ENCODE results near the gene HYKK. TPM values are rescaled to one million over a fixed set of nuclear protein-coding genes. Genes with fewer than 3 reads are reported as not detected.
A peak's percentile ranks its signal among the peaks of the same experiment; 100 is the strongest.
"Not testable (repeated sequence)": the region's sequence is repeated elsewhere in the genome, so short reads cannot be mapped to it uniquely, and the experiment has no call there.

Gene HYKK, protein sequence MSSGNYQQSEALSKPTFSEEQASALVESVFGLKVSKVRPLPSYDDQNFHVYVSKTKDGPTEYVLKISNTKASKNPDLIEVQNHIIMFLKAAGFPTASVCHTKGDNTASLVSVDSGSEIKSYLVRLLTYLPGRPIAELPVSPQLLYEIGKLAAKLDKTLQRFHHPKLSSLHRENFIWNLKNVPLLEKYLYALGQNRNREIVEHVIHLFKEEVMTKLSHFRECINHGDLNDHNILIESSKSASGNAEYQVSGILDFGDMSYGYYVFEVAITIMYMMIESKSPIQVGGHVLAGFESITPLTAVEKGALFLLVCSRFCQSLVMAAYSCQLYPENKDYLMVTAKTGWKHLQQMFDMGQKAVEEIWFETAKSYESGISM
- total RNA-seq: 0.41 TPM

DNA sequence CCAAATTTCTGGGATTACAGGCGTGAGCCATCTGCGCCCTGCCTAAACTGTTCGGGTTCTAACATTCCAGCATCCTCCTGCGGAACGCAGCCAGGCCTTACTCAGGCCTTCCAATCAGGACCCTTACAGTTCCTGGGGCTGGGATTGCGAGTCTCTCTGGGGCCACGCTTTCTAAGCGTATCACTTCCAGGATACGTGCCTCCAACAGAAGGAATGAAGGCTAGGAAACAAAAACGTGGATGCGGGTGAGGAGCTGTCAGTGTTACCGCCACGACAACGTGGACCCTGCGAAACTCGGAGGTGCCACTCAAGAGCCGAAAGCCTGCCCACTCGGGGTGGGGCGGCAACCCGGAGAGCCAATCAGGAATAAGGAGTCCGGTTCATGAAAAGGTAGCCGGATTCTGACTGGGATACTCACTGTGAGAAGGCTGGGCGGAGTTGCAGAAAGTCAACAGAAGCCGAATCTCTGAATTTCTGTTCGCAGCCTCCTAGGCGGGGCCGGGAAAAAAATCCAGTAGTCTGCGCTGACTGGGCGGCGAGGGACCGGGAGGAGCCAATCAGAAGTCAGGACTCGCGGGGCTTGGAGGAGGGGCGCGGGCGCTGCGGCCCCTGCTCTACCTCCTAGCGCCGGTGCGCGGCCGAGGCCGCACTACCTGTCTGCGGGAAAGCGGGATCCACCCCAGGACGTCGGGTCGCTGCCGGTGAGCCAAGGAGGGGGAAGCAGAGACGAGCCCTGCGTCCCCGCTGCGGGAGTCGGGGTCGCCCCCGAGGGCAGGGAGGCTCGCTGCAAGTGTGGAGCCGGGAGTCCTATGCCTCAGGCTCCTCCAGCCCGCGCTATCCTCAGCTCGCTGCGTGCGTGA is at the start of gene HYKK:
HYKK (plus strand) TSS at position 607 of the 860 bp plus-strand sequence. CDS start 5,512 bp downstream, outside the sequence.
- FAIRE-seq (peak; percentile 37), DNase-seq (ENCODE audit: low spot score in 2 of 2) (peak; percentile 77 to 89)

DNA sequence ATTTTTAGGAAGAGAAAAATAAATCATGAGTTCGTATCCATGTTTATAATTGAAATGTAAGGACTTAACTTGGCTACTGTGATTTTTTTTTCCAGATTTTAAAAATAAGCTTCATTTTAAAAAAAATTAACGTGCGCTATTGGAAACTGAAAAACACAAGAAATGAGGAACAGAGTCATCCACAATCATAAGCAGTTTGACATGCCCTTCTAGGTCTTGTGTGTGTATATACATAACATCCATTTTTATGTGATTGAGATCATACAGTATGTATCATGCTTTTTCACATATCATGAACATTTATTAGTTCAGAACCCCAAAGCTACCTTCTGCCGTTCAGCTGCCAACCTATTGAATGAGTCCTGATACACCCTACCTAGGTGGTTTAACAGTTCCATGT is 46.6 kb upstream of the HYKK start:
- FAIRE-seq (no peak), DNase-seq (ENCODE audit: low spot score in 2 of 2) (no peak)

DNA sequence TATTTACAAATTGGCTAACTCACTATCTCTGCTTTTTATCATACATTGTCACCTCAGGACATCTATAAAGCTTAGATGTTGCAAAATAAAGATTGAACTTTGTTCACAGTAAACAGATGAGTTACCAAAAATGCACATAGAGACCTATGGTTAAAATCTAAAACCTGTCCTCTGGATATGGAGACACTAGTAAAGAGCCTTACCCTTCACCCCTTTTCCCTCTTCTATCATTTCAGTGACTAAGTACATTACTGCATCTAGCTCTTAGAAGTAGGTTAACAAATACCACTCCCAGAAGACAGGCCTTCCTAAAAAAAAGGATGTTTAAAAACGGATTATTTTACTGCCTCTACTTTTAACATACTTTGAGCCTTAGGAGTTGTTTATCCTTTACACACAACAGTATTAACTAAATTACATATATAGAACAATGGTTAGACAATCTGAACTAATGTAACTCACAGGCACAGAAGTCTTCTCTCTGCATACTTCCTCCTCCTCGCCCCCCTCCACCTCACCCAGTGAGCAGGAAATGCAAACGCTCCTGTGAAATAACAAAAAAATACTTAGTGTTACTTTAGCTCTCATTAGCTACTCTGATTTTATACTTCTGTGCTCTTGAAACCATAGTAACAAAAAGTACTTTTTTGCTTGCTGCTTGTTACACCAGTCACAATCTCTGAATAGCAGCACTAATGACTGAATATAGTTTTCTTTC is 46.0 kb upstream of the HYKK start:
- FAIRE-seq: no peak
- DNase-seq (ENCODE audit: low spot score in 2 of 2): no peak

DNA sequence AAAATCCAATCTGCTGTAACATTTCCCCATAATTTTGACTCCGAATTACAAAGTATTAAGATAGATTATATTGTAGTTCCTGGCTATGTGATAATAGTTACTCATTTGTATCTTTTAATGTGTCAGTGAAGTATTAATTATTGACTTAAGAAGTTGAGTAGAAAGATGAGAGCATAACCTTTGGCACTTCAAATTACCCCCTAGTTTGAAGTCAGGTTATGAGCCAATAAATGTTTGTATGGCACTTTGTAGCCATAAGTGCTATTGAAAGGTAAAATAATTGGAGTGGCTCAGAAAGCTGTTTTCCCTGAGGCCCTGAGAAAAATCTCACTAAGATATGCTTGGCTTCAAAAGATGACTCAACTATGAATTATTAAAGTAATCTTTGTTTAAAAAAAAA is 38.3 kb upstream of the HYKK start:
- no peak for FAIRE-seq
- DNase-seq (ENCODE audit: low spot score in 2 of 2): no peak

DNA sequence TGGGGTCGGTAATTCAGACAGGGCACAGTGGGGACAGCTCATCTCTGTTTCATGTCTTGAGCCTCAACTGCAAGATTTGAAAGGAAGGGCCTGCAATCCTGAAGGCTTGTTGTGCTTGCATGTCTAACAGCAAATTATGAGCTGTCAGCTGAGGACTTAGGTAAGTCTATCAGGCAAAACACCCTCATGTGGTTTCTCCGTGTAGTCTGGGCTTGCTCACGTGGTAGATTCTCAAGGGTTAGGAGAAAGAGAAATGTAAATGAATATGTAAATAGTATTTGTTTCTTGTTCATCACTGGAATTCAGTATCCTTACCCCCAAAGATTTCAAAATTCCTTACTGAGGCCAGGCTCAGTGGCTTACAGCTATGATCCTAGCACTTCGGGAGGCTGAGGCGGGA is 30.1 kb upstream of the HYKK start:
- DNase-seq (ENCODE audit: low spot score in 2 of 2) (no peak), FAIRE-seq (no peak)

DNA sequence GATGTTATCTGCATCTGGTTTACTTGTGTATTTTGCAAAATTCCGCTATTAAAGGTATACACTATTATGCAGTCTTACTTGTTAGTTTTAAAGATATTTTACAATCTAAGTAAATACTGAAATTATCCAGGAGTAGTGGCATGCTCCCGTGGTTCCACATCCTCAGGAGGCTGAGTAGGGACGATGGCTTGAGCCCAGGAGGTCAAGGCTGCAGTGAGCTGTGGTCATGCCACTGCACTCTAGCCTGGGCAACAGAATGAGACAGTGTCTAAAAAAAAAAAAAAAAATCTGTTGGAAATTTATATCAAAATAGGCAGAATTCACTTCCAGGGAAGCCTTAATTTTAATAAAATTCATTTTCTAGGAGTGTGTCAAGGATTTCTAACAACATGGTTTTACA is 27.7 kb upstream of the HYKK start:
- DNase-seq (ENCODE audit: low spot score in 2 of 2): no peak
- no peak for FAIRE-seq

DNA sequence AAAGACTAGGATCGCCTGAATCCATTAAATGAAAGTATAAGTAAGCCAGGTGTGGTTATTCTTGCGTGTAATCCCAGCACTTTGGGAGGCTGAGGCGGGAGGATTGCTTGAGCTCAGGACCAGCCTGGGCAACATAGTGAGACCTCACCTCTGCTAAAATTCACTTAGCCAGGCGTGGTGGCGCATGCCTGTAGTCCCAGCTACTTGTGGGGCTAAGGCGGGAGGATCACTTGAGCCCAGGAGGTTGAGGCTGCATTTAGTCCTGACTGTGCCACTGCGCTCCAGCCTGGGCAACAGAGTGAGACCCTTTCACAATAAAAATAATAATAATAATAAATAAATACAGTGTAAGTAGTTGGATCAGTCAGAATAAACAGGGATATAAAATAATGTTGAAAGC is 25.5 kb upstream of the HYKK start:
- FAIRE-seq: no peak
- DNase-seq (ENCODE audit: low spot score in 2 of 2): no peak

DNA sequence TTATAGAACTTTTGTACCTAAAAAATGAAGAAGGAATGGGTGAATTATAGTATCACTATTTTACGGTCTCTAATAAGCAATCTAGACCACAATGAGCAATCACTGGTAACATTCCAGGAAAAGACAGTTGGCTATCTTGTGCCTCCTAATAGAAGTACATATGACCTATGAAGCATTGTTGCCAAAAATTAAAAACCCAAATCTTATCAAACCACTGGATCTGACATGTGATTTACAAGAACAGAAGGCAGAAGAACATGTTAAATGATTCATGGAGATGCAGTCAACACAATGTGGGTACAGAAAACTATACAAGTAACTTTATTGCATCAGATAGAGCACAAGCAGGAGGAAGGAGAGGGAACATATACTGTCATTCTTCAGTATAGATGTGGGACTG is 14.5 kb upstream of the HYKK start:
- FAIRE-seq (no peak), DNase-seq (ENCODE audit: low spot score in 2 of 2) (no peak)

DNA sequence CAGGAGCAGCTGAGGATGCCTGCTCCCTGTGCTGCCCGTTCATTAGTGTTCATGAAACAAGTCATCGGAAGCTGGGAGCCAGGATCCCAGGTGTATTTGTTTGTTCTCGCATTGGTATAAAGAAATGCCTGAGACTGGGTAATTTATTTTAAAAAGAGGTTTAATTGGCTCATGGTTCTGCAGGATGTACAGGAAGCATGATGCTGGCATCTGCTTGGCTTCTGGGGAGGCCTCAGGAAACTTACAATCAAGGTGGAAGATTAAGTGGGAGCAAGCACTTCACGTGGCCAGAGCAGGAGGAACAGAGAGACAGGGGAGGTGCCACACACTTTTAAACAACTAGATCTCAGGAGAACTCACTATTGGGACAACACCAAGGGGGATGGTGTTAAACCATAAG is 5.5 kb upstream of the HYKK start:
- FAIRE-seq (no peak), DNase-seq (ENCODE audit: low spot score in 2 of 2) (no peak)

DNA sequence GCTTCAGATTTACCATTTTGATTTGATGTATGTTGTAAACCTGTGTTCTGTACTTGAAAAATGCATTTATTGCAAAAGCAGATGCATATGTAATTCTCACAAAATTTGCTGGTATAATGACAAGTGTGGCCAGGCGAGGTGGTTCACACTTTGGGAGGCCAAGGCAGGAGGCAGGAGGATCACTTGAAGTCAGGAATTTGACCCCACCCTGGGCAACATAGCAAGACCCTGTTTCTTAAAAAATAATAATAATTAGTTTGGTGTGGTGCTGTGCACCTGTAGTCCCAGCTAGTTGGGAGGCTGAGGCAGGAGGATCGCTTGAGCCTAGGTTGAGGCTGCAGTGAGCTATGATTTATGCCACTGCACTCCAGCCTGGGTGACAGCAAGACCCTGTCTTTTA is 4.7 kb upstream of the HYKK start:
- FAIRE-seq (no peak), DNase-seq (ENCODE audit: low spot score in 2 of 2) (no peak)

DNA sequence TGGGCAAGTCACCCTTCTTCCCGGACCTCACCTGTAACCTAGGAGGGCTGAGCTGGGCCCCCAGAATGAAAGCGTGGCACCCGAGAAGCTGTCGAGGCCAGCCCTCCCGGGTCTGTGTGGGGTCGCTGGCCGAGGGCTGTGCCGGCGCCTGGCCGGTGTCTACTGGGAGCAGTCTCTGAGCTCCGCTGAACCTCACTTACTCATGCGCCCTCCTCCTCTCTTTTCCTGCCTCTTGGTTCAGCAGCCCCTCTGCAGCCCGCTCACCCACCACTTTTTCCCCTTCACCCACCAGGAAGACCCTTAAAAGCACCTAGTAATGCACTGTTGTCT is 419 bp downstream of the HYKK start:
- no peak for FAIRE-seq
- DNase-seq (ENCODE audit: low spot score in 2 of 2): no peak

DNA sequence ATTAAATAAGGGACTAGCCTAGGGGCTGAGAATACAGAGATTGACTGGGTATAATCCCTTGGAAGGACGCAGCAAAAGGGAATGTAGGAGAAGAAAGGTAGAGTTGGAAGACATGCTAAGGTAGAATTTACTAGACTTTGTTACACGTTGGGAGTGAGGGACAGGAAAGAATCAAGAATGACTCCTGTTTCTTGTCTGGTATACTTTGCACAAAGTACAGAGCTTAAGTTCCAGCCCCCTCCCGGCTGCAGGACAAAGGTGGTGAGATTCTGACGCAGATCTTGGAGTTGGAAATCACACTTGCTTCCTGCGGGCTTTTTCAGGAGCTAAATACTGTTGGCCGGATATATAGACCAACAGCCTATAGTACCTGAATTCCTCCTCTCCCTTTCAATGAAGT is 895 bp downstream of the HYKK start:
- no peak for FAIRE-seq
- no peak for DNase-seq (ENCODE audit: low spot score in 2 of 2)

DNA sequence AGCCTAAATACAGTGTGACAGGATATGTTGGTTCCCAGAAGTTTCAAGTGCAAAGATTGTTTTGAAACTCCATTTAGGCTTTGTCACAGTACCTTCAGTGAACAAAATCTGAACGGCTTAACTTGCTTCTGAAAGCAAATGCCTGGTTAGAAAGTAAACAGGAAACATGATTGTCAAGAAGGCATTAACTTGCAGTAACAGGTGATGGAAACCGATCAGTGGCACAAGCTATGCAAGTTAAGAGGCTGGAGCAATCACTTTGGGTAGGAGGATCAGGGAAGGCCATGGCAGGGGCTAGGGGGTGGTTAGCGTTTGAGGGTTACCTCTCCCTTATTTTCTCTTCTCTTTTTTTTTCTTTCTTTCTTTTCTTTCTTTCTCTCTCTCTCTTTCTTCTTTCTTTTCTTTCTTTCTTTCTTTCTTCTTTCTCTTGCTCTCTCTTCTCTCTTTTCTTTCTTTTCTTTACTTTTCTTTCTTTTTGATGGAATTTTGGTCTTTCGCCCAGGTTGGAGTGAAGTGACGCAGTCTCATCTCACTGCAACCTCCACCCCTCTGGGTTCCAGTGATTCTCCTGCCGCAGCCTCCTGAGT is 2.4 kb downstream of the HYKK start:
- no peak for FAIRE-seq
- no peak for DNase-seq (ENCODE audit: low spot score in 2 of 2)

DNA sequence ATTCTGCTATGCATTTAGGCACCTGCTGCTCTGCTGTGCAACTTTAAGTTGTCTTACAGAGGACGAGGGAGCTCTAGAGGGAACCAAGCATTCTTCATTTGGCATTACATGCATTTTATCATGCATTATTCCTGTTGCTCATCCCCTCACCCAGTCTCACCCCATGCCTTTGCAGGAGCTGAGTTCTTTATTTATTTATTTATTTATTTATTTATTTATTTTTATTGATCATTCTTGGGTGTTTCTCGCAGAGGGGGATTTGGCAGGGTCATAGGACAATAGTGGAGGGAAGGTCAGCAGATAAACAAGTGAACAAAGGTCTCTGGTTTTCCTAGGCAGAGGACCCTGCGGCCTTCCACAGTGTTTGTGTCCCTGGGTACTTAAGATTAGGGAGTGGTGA is 12.7 kb downstream of the HYKK start:
- FAIRE-seq; DNase-seq (ENCODE audit: low spot score in 2 of 2): not testable (repeated sequence)

DNA sequence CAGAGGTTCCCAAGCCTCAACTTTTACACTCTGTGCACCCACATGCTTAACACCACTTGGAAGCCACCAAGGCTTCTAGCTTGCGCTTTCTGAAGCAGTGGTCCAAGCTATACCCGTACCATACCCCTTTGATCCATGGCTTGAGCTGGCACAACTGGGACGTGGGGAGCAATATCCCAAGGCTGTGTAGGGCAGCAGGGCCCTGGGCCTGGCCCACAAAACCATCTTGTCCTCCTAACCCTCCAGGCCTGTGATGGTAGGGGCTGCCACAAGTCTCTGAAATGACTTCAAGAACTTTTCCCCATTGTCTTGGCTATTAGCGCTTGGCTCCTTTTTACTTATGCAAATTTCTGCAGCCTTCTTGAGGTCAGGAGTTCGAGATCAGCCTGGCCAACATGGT is 16.9 kb downstream of the HYKK start:
- DNase-seq (ENCODE audit: low spot score in 2 of 2) (no peak), FAIRE-seq (no peak)

DNA sequence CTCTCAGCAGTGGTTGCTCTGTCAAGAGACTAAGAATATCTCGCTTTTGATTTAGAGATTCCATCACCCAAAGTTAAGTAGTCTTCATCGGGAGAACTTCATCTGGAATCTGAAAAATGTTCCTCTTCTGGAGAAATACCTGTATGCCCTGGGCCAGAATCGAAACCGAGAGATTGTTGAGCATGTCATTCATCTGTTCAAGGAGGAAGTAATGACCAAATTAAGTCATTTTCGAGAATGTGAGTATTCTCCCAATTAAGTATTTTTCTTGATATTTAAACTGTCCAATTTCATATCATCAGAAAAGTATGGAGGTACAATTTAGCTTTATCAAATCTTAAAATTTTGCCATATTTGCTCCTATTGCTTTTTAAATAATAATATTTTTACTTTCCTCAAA is 19.9 kb downstream of the HYKK start:
- FAIRE-seq (no peak), DNase-seq (ENCODE audit: low spot score in 2 of 2) (no peak)

DNA sequence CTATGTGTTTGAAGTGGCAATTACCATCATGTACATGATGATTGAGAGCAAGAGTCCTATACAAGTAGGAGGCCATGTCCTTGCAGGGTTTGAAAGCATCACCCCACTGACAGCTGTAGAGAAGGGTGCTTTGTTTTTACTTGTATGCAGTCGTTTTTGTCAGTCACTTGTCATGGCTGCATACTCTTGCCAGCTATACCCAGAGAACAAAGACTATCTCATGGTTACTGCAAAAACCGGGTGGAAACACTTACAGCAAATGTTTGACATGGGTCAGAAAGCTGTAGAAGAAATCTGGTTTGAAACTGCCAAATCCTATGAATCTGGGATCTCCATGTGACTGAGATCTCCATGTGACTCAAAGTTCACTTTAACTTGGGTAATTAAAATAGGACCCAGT is 26.0 kb downstream of the HYKK start:
- FAIRE-seq: no peak
- DNase-seq (ENCODE audit: low spot score in 2 of 2): no peak

DNA sequence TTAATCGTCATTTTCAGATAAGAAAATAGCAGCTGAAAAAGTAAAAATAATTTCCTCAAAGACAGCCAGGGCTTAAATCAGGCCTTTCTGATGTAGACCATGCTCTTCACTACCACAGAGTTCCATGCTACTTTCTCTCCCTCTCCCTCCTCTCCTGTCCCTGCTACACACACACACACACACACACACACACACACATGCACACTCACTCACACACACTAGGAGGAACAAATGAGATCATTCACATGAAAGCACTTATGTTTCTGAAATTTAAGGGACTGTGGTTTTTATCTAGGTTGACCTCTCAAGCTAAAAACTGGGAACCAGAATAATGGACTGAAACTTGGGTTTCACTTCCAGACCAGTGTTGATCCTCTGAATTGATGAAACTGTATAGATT is 28.8 kb downstream of the HYKK start:
- no peak for FAIRE-seq
- DNase-seq (ENCODE audit: low spot score in 2 of 2): no peak

DNA sequence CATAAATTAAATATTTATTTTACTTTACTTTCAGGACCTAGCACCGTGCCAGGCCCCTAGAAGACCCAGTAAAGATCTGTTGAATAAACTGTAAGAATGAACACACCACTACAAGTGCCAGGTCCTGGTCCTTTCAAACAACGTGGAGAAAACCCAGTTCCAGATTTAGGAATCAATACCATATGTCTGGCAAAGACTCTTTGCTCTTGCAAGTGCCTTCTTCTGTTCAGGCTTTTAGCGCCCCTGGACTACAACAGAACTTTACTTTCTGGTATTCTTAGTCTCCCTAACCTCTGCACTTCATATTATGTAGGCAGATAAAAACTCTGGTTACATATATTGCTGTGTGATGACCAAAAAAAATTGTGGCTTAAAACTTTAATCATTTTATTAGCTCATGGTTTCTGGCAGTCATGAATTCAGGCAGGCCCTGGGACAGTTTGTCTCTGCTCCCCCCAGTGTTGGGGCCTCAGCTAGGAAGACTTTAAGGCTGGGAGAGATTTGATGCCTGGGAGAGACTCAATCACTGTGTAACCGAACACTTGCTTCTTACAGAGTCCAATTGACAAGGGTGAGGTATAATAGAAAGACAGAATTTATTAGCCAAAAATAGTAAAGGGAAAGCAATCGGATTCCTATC is 30.0 kb downstream of the HYKK start:
- DNase-seq (ENCODE audit: low spot score in 2 of 2) (no peak), FAIRE-seq (no peak)

DNA sequence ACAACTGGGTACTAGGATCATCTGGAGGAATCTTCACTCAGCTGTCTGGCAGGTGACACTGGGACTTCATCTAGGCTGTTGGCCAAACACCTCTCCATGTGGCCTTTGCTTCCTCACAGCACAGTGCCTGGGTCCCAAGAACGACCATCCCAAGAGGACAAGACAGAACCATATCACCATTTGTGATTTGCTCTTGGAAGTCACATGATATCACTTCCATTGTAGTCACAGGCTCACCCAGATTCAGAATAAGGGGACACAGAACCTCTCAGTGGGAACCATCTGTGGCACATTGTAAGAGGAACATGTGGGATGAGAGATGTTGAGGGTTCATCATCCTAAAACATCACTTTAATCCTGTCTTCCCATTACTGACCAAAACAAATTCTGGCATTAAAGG is 31.0 kb downstream of the HYKK start:
- FAIRE-seq: no peak
- no peak for DNase-seq (ENCODE audit: low spot score in 2 of 2)

Data from frontal cortex (tissue), 4 donors.